Activated T-cell treated with anti-CD3 and anti-CD28 coated beads, Interleukin-2, amount 50 U/mL, for 24 hours (primary cell): Measurements from ENCODE around the gene IGF2R.

Experiments used
- DNase-seq: peaks from one replicate; pipeline ENCODE4 v3.0.0-alpha.2; 2020
- H3K27ac Mint-ChIP-seq: 2 replicates; pipeline ENCODE4 v1.8.0; 2020; ENCODE audit warnings: mild to moderate bottlenecking, mixed read lengths
- H3K27me3 Mint-ChIP-seq: 2 replicates; pipeline ENCODE4 v1.8.0; 2020; ENCODE audit warnings: mixed read lengths
- H3K36me3 Mint-ChIP-seq: 2 replicates; pipeline ENCODE4 v1.8.0; 2020; ENCODE audit warnings: low read depth, mixed read lengths
- H3K4me1 Mint-ChIP-seq: 2 replicates; pipeline ENCODE4 v1.8.0; 2020; ENCODE audit warnings: low read depth, mixed read lengths
- H3K4me3 Mint-ChIP-seq: 2 replicates; pipeline ENCODE4 v1.8.0; 2020; ENCODE audit warnings: mild to moderate bottlenecking, moderate library complexity, mixed read lengths
- H3K9me3 Mint-ChIP-seq: 2 replicates; pipeline ENCODE4 v1.8.0; 2020; ENCODE audit warnings: mixed read lengths

The IGF2R gene

DNA sequence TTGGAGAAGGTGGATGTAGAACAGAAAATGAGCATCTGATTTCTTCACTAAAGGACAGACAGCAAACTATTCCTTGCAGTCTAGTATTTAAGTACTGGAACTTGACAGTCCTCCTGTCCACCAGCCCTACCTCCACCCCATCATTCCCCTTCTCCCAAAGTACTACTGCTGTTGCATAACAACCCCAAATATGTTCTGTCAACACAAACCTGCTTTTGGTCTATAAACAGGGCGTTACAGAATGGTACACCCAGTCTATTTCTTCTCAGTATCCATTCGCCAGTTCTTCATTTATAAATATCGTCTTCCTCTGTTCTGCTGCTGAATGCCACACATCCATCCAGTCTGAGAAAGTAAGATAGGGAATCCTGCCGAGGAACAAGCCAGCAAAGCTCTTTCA lies 125.1 kb downstream of the IGF2R start:
- H3K4me3 Mint-ChIP-seq: no peak overlapping the region

DNA sequence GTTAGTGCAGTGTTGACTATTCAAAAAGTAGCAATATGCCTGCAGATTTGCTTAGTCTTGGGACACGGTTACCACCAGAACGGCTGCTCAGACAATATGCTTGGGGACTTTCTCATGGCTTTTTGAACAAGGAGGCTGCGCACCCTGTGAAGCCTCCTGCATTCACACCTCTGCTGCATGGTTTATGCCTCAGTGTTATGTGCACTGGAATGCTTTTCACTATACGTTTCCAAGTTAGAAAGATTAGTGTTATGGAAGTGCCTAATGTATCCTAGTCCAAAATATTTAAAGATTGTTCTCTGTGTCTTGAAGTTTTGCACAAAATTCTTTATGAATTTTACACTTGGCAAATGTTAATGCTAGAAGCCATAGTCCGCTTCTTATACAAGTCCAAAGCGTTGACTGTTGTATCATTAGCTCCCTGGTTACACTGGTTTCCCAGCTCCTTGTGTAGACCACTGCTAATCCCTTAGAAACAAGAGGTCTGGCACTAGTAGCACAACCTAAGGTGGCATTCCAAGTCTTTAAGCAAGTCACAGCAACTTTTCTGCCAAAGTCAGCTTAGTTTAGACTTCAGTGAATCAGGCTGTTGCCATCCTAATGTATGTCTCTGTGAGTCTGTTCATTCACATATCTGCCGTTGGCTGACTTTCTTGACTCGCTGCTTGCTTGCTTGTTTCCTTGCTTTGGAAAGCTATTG lies 126.4 kb downstream of the IGF2R start:
- DNase-seq: no peak
- no peak overlapping the region for H3K27ac Mint-ChIP-seq
- H3K4me1 Mint-ChIP-seq: peaks cover 14% of the 10 kb centered on the region
- H3K4me3 Mint-ChIP-seq: no peak overlapping the region
- no peaks in the 10 kb centered on the region for H3K27me3 Mint-ChIP-seq
- H3K36me3 Mint-ChIP-seq: peaks cover 87% of the 10 kb centered on the region
- H3K9me3 Mint-ChIP-seq: no peaks in the 10 kb centered on the region

More for the DNA sequence above, 125.1 kb downstream of the IGF2R start:
- peaks cover 92% of the 10 kb centered on the region for H3K36me3 Mint-ChIP-seq
- peaks cover 6% of the 10 kb centered on the region for H3K4me1 Mint-ChIP-seq
- DNase-seq: no peak
- H3K9me3 Mint-ChIP-seq: no peaks in the 10 kb centered on the region
- no peaks in the 10 kb centered on the region for H3K27me3 Mint-ChIP-seq
- no peak overlapping the region for H3K27ac Mint-ChIP-seq

DNA sequence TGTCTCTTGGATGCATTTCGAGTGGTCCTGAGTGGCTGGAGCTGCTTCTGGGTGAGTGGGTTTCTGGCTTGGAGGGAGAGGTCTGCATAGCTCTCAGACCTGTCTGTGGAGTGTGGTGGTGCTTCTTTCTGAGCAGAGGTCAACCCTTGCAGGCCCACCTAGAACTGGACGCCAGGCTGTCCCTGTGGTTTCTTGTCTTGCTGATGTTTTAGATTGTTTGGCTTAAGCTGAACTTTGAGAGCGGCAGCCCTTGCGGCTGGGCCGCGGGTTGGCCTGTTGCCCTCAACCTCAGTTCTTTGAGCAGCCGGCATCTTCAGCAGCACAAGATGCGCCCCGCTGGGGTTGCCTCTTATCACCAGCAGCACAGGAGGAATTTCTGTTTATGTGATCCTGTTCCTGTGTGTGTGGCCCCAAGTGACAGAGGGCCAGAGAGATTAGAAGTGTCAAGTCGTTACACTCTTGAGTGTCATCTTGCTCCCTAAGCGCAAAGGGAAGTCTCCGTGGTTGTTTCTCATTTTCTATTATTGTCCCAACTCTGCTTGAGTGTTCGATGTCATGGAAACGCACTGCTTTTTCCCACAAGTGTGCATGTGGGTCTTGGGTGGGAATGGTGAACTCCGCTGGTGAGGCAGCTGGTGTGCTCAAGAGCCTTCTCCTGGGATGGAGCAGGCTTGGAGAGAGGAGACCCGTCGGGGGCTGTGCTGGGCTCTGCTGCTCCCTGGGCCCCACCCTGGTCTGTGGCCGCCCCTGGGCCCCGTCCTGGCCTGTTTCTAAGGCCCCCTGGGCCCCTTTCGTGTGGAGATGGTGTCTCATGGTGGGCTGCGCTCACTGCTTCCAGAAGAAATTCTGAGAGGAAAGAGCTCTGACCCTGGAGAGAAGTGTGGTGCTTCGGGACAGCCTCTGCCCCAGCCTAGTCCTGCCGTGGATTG lies 132.7 kb downstream of the IGF2R start:
- Mint-ChIP-seq H3K4me1 (peaks cover 22% of the 10 kb centered on the region), H3K36me3 (peaks cover 90% of the 10 kb centered on the region), H3K4me3 (no peak overlapping the region), H3K27ac (peak overlapping the region; percentile 70), H3K27me3 (no peaks in the 10 kb centered on the region), H3K9me3 (no peaks in the 10 kb centered on the region)
- no peak for DNase-seq

DNA sequence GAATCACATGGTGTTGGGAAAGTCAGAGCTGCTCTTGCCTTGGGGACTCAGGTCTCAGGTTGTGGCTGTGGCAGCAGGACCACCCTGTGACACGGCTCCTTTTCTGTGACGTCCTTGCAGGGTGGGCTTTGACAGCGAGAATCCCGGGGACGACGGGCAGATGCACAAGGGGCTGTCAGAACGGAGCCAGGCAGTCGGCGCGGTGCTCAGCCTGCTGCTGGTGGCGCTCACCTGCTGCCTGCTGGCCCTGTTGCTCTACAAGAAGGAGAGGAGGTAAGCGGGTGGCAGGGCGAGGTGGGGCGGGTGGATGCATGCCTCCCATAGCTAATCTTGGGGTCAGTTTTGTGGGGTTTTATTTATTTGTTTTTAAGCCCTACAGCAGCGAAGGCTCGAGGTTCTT lies 133.5 kb downstream of the IGF2R start:
- H3K27me3 Mint-ChIP-seq: no peaks in the 10 kb centered on the region
- H3K9me3 Mint-ChIP-seq: no peaks in the 10 kb centered on the region
- no peak for DNase-seq
- H3K36me3 Mint-ChIP-seq: peaks cover 89% of the 10 kb centered on the region
- peak overlapping the region; percentile 57 for H3K27ac Mint-ChIP-seq
- H3K4me3 Mint-ChIP-seq: no peak overlapping the region
- H3K4me1 Mint-ChIP-seq: peaks cover 23% of the 10 kb centered on the region

DNA sequence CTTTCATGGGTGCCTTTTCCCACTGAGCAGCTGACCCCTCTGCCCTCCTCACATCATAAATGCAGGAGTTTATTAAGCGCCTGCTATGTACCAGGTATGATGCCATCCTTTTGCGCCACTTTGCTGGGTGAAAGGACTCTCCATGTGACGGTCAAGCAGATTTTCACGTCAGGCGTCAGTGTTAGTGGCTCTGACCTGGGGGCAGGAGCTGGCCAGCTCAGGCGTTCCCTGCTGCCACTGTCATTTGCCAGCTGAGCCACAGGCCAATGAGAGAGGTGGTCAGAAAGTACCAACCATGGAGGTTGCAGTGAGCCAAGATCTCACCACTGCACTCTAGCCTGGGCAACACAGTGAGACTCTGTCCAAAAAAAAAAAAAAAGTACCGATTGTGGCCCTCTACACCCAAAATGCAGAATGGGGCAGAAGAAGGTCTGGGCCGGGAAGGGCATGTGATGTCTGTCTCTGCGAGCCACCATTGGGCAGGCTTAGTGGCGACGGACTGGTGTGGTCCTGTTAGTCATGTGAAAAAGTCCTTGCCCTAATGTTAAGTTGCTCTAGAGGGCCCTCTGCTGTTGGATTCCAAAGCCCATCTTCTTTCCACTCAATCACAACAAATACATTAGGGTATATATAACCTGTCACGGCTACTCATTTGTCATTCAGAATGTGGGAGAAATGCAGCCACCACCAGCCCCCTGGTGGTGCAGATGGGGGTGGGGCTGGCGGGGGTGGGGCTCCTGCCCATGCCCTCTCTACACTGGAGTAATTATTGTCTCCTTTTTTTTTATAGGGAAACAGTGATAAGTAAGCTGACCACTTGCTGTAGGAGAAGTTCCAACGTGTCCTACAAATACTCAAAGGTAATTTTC lies 134.3 kb downstream of the IGF2R start:
- H3K27ac Mint-ChIP-seq: peak overlapping the region; percentile 37
- peaks cover 25% of the 10 kb centered on the region for H3K4me1 Mint-ChIP-seq
- no peak for DNase-seq
- H3K36me3 Mint-ChIP-seq: peaks cover 89% of the 10 kb centered on the region
- no peaks in the 10 kb centered on the region for H3K27me3 Mint-ChIP-seq
- H3K4me3 Mint-ChIP-seq: no peak overlapping the region
- H3K9me3 Mint-ChIP-seq: no peaks in the 10 kb centered on the region

DNA sequence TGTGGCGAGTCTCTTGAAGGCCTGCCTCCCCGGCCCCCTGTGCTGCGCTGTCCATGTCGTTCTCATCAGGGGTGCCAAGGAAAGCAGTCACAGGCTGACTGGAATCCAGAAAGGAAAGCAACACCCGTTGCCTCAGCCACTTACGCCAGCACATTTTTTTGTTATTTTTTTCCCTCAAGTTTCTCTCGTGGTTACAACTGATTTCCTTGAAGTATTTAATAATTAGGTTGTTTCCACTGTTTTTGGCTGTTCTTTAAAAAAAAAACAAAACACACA lies 134.9 kb downstream of the IGF2R start:
- Mint-ChIP-seq H3K27ac (no peak overlapping the region), H3K4me1 (peaks cover 24% of the 10 kb centered on the region), H3K9me3 (no peaks in the 10 kb centered on the region), H3K4me3 (no peak overlapping the region), H3K36me3 (peaks cover 85% of the 10 kb centered on the region), H3K27me3 (no peaks in the 10 kb centered on the region)
- DNase-seq: no peak

DNA sequence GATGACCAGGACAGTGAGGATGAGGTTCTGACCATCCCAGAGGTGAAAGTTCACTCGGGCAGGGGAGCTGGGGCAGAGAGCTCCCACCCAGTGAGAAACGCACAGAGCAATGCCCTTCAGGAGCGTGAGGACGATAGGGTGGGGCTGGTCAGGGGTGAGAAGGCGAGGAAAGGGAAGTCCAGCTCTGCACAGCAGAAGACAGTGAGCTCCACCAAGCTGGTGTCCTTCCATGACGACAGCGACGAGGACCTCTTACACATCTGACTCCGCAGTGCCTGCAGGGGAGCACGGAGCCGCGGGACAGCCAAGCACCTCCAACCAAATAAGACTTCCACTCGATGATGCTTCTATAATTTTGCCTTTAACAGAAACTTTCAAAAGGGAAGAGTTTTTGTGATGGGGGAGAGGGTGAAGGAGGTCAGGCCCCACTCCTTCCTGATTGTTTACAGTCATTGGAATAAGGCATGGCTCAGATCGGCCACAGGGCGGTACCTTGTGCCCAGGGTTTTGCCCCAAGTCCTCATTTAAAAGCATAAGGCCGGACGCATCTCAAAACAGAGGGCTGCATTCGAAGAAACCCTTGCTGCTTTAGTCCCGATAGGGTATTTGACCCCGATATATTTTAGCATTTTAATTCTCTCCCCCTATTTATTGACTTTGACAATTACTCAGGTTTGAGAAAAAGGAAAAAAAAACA lies 136.1 kb downstream of the IGF2R start:
- H3K4me3 Mint-ChIP-seq: no peak overlapping the region
- H3K9me3 Mint-ChIP-seq: no peaks in the 10 kb centered on the region
- peaks cover 85% of the 10 kb centered on the region for H3K36me3 Mint-ChIP-seq
- no peak for DNase-seq
- no peak overlapping the region for H3K27ac Mint-ChIP-seq
- no peaks in the 10 kb centered on the region for H3K27me3 Mint-ChIP-seq
- peaks cover 17% of the 10 kb centered on the region for H3K4me1 Mint-ChIP-seq

DNA sequence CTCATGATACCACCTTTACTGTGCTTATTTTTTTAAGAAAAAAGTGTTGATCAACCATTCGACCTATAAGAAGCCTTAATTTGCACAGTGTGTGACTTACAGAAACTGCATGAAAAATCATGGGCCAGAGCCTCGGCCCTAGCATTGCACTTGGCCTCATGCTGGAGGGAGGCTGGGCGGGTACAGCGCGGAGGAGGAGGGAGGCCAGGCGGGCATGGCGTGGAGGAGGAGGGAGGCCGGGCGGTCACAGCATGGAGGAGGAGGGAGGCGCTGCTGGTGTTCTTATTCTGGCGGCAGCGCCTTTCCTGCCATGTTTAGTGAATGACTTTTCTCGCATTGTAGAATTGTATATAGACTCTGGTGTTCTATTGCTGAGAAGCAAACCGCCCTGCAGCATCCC lies 137.1 kb downstream of the IGF2R start:
- peaks cover 87% of the 10 kb centered on the region for H3K36me3 Mint-ChIP-seq
- no peak overlapping the region for H3K27ac Mint-ChIP-seq
- H3K4me1 Mint-ChIP-seq: peaks cover 12% of the 10 kb centered on the region
- no peaks in the 10 kb centered on the region for H3K27me3 Mint-ChIP-seq
- no peak overlapping the region for H3K4me3 Mint-ChIP-seq
- DNase-seq: no peak
- H3K9me3 Mint-ChIP-seq: no peaks in the 10 kb centered on the region

DNA sequence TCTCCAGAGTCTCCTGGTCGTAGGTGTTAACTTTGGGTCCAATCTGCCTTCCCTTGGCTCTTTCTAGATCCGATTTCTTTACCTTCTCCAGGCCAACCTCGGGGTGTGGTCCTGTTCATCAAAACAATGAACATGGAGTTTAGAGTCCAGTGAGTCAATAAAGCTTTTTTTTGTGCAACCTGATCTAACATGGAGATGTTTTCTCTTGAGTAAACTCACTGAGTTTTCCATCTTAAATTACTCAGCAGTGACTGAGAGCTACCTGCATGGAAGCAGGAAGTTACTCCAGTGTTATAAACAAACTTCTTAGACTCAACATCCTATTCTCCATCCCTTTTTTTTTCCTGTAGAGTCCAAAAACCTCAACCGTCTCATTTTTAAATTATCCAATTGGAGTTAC lies 137.8 kb downstream of the IGF2R start:
- Mint-ChIP-seq H3K4me1 (peaks cover 8% of the 10 kb centered on the region), H3K27me3 (no peaks in the 10 kb centered on the region), H3K4me3 (no peak overlapping the region), H3K36me3 (peaks cover 80% of the 10 kb centered on the region), H3K27ac (peak overlapping the region; percentile 61), H3K9me3 (no peaks in the 10 kb centered on the region)
- DNase-seq: no peak

DNA sequence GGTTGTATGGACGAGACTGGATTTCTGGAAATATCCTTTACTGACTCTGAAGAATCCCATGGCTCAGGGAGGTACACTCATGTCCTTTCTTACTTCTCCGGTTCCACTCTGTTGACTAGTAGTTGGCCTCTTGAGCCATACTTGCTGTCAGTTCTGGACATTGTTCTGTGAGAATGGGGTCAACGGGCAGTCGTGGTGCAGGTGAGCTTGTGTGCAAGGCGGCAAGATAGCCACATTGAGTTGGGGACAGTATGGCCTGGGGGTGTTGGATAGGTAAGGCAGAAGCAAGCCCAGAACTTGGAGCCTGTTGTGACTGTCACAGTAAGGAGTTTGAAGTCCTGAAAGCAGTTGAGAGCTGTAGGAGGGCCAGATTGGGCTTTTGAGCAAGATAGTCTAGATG lies 139.2 kb downstream of the IGF2R start:
- Mint-ChIP-seq H3K4me1 (peaks cover 8% of the 10 kb centered on the region), H3K27ac (peak overlapping the region; percentile 27), H3K4me3 (no peak overlapping the region), H3K27me3 (no peaks in the 10 kb centered on the region), H3K9me3 (no peaks in the 10 kb centered on the region), H3K36me3 (peaks cover 71% of the 10 kb centered on the region)
- DNase-seq: no peak

DNA sequence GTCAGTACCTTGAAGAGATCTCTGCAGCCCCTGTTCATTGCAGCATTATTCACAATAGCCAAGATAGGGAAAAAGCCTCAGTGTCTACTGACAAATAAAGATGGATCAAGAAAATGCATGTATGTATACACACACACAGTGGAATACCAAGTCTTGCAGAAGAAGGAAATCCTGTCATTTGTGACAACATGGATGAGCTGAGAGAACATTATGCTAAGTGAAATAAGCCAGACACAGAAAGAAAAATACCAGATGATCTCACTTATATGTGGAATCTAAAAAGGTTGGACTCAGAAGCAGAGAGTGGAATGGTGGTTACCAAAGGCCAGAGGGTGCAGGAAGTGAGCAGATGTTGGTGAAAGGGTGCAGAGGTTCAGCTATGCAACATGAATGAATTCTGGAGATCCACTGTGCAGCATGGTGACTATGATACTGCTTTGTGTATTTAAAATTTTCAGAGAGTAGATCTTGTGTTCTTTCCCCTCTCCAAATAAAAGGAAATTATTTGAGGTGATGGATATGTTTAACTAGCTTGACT lies 141.8 kb downstream of the IGF2R start:
- Mint-ChIP-seq H3K9me3 (no peaks in the 10 kb centered on the region), H3K36me3 (peaks cover 54% of the 10 kb centered on the region), H3K27ac (peak overlapping the region; percentile 4), H3K27me3 (no peaks in the 10 kb centered on the region), H3K4me1 (peaks cover 8% of the 10 kb centered on the region), H3K4me3 (no peak overlapping the region)
- DNase-seq: no peak

DNA sequence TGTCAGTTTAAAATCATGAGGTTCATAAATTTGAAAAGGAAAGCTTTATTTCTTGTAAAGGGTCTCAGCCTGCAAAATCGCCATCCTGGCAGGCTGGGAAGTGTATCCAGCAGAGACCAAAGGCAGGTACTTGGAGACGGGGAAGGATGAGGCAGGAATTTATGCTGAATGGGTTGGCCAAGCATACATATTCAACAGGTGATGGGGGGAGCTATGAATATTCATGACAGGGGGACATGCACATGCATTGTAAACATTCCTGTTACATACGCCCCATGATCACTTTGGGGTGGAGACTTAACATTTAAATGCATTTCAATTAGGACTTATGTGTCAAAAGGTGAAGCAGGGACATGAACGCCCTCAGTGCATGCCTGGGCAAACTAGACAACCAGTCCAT lies 142.9 kb downstream of the IGF2R start:
- Mint-ChIP-seq H3K27ac (no peak overlapping the region), H3K4me1 (peaks cover 6% of the 10 kb centered on the region), H3K36me3 (peaks cover 51% of the 10 kb centered on the region), H3K4me3 (no peak overlapping the region), H3K9me3 (no peaks in the 10 kb centered on the region), H3K27me3 (no peaks in the 10 kb centered on the region)
- no peak for DNase-seq

DNA sequence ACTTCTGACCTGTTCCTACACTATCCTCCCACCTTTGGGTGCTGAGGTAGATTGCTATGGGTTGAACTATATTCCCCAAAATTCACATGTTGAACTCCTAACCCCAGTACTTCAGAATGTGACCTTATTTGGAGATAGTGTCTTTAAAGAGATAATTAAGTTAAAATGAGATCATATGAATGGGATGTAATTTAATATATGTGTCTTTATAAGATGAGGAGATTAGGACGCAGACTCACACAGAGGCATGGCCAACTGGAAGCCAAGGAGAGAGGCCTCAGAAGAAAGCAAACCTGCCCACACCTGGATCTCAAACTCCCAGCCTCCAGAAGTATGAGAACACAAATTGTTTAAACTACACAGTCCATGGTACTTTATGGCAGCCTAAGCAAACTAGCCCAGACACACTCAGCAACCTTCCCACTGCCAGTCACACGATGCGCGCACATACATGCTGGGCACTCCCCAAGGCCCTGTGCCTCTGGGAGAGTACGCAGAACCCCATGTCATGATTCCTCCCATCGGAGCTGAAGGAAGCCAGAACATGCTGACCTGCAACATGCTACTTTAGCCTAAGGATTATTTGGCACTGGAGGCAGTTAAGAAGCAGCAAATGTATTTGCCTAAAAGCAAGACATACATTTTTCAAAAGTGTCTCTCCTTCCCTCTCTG lies 143.9 kb downstream of the IGF2R start:
- DNase-seq: no peak
- Mint-ChIP-seq H3K4me3 (no peak overlapping the region), H3K4me1 (peaks cover 3% of the 10 kb centered on the region), H3K27me3 (no peaks in the 10 kb centered on the region), H3K36me3 (peaks cover 50% of the 10 kb centered on the region), H3K9me3 (peaks cover under 1% of the 10 kb centered on the region), H3K27ac (no peak overlapping the region)
